Testis (tissue), 2 donors: ENCODE measurements around the gene TRMT61A.

ENCODE experiments used
- POLR2A ChIP-seq: fragments of 450-650 bp; IDR thresholded peaks from one replicate; pipeline ENCODE4 v1.6.1; 2017; ENCODE audit warnings: antibody characterized with exemption, mild to moderate bottlenecking, moderate library complexity
- TF ChIP-seq, protein P1 (sequence below), 3 experiments: fragments of 450-650 bp in 2 of 3; fragments of 200-600 bp in 1 of 3; sonication (generic) in 1 of 3; IDR thresholded peaks; one replicate each; pipeline ENCODE4 v1.5.1; 2016 to 2019; ENCODE audit warnings: antibody characterized with exemption in 3 of 3, mild to moderate bottlenecking in 2 of 3, moderate library complexity in 1 of 3

DNA sequence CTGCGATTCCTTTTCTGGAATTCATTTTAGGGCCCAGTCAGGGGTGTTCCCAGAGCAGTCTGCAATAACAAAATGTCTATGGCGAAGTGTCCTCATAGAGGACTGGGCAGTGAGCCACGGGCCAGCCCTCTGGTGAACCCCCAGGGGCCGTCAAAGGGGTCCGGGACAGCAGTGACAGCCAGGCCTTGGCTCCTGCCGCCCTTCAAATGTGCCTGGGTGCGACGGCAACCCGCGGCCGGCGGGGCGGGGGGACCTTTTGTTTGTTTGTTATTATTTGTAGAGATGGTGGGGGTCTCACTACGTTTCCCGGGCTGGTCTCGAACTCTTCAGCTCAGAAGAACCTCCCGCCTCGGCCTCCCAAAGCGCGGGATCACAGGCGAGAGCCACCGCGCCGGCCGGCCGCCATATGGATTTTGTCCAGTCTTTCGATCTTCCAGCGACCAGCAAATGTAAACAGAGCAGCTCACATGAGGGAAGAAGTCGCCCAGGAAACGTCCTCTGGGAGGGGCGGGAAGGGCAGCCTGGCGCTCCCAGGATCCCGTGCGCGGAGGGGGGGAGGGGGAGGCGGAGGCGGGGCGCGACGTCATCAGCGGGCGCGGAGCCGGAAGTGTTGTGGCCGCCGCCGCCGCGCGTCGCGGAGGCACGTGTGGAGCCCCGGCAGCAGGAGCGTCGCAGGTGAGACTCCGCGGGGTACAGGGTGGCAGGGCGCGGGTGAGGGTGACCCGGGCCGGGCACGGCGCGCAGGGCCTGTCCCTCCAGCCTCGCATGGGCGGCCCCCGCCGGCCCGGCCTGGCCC is at the start of gene TRMT61A:
- TF ChIP-seq, protein P1, sequence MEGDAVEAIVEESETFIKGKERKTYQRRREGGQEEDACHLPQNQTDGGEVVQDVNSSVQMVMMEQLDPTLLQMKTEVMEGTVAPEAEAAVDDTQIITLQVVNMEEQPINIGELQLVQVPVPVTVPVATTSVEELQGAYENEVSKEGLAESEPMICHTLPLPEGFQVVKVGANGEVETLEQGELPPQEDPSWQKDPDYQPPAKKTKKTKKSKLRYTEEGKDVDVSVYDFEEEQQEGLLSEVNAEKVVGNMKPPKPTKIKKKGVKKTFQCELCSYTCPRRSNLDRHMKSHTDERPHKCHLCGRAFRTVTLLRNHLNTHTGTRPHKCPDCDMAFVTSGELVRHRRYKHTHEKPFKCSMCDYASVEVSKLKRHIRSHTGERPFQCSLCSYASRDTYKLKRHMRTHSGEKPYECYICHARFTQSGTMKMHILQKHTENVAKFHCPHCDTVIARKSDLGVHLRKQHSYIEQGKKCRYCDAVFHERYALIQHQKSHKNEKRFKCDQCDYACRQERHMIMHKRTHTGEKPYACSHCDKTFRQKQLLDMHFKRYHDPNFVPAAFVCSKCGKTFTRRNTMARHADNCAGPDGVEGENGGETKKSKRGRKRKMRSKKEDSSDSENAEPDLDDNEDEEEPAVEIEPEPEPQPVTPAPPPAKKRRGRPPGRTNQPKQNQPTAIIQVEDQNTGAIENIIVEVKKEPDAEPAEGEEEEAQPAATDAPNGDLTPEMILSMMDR (IDR thresholded peaks at IDR 0.05): no peak
- no peak for TF ChIP-seq POLR2A
